Jurkat, Clone E6-1 (cell line): ENCODE results near the gene QSOX1.

Source experiments
- DNase-seq: peaks from one replicate; pipeline ENCODE4 v3.0.0-alpha.2; 2011; ENCODE audit warnings: low read depth, low spot score
- H3K4me3 ChIP-seq: 2 replicates; pipeline ENCODE4 v1.5.1; 2011; ENCODE audit warnings: mild to moderate bottlenecking, low read length, control low read depth, moderate library complexity

The QSOX1 gene

GRCh38 chr1:180228648-180229482 lies 74.2 kb downstream of the QSOX1 start:
- no peak overlapping the region for H3K4me3 ChIP-seq
- no peak for DNase-seq

GRCh38 chr1:180229483-180230415 lies 75.1 kb downstream of the QSOX1 start, which contains the start of gene LHX4:
LHX4 (plus strand) TSS chr1:180230264; CDS start chr1:180230530, 266 bp downstream.
- peak within 1 kb of the TSS; percentile 57 for H3K4me3 ChIP-seq
- DNase-seq, result no peak

DNA sequence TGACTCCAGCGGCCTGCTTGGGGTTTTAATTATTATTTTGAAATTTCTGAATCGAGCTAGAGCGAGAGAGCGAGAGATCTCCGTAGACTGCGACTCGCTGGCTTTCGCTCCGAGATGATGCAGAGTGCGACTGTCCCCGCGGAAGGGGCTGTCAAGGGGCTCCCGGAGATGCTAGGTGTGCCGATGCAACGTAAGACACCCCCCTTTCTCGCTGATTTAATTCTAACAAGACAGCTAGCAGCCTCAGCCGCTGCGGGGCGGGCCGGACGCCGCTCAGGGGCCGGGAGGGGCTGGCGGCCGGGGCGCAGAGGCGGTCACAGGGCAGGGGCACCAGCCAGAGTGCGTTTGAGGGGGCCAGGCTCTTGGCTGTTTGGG lies 75.7 kb downstream of the QSOX1 start:
- peak overlapping the region; percentile 57 for H3K4me3 ChIP-seq
- DNase-seq, result no peak

- DNase-seq, result no peak
- H3K4me3 ChIP-seq, result peak overlapping the region; percentile 57
Observed at GRCh38 chr1:180230791-180231505, 76.3 kb downstream of the QSOX1 start.

- peak overlapping the region; percentile 57 for H3K4me3 ChIP-seq
- DNase-seq, result peak; percentile 63
Observed at GRCh38 chr1:180231506-180231921, 76.8 kb downstream of the QSOX1 start.

DNA sequence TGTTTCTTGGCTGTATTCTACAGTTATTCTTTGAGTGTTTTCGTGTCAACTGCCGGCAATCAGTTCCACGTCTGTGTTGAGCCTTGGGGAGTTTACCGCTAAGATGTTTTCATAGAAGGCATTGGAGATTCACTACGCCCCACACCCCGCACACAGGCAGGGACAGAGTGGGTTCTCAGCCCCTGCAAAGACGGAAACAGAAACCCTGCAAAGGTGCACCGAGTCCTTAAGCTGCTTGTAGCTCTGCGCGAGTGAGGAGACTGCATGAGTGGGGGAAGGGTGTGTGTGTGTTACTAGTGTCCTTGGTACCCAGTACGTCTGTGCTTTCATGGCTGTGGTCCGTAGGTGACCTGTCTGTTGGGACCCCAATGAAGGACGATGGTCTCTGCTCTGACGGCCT lies 77.3 kb downstream of the QSOX1 start:
- H3K4me3 ChIP-seq, result peak overlapping the region; percentile 57
- no peak for DNase-seq

DNA sequence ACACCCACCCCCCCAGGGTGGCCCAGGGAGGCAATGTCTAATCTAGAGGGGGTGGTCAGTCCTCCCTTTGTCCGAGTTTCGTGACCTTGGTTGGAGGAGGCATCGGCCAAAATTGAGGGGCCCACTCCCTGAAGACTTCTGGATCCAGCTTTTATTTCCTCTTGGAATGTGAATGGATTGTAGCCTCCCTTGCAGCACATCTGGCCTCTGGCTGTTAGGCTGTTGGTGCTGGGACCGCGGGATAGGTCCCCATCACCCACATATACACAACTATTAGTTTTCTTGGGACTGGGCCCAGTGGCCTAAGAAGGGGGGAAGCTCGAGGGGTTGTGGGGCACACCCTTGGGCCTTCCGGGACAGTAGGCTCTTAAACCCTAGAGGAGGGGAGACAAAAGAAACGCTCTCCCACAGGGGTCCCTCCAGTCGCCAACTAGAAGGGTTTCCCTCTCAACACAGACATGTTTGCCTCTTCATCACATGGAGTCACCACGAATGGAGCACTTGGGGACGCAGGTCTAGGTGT lies 77.9 kb downstream of the QSOX1 start:
- no peak for DNase-seq
- no peak overlapping the region for H3K4me3 ChIP-seq

- H3K4me3 ChIP-seq, result no peak overlapping the region
- no peak for DNase-seq
Observed at GRCh38 chr1:180233191-180234011, 78.7 kb downstream of the QSOX1 start.

- no peak overlapping the region for H3K4me3 ChIP-seq
- DNase-seq, result no peak
Observed at GRCh38 chr1:180234369-180235076, 79.9 kb downstream of the QSOX1 start.

DNA sequence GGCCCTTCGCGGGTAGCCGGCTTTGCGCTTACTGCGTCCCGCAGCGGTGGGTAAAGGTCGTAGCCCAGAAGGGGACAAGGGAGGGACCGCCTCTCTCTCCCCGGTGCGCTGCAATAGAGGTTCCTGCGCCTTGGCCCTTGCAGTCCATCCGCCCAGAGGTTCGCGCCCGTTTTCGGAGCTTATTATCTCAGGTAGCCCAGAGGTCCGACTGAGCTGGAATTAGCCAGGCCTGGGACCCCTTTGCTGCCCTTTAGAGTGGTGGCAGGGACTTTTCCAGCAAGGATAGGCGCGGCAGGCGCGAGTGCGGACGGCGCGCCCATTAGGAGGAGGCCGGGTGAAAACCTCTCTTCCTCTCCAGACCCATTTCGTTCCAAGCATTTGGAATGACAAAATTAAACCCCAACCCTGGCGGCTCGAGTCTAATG lies 80.4 kb downstream of the QSOX1 start:
- H3K4me3 ChIP-seq, result no peak overlapping the region
- no peak for DNase-seq

- no peak overlapping the region for H3K4me3 ChIP-seq
- no peak for DNase-seq
Observed at GRCh38 chr1:180235502-180236239, 81.0 kb downstream of the QSOX1 start.

- H3K4me3 ChIP-seq, result no peak overlapping the region
- DNase-seq, result no peak
Observed at GRCh38 chr1:180236698-180237509, 82.2 kb downstream of the QSOX1 start.

DNA sequence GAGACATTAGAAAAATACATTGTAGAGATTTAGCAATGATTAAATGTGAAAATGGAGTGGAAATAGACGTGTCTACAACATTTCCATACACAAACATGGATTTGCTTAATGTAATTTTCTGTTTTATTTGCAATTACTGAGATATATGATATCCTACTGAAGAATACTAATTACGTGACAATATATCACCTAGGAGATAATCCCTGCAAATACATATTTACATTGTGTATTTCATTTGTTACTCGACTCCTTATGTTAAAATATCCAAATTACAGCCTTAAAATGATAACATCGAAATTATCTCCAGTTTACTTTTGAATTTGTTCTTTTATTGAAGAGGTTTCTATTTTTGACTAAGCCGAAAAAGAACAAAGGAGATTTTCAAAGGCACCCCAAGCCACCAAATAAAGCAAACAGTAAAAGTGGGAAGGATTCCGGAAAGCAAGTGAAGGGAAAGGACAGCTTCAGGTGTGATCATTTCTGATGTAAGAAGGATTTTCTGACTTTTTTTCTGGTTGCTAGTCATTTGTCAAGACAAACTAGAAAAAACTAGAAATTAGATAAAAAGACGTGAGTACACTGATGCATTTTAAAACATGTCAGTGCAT lies 83.3 kb downstream of the QSOX1 start:
- no peak overlapping the region for H3K4me3 ChIP-seq
- DNase-seq, result no peak

- no peak for DNase-seq
- H3K4me3 ChIP-seq, result no peak overlapping the region
Observed at GRCh38 chr1:180238675-180239074, 84.0 kb downstream of the QSOX1 start.

DNA sequence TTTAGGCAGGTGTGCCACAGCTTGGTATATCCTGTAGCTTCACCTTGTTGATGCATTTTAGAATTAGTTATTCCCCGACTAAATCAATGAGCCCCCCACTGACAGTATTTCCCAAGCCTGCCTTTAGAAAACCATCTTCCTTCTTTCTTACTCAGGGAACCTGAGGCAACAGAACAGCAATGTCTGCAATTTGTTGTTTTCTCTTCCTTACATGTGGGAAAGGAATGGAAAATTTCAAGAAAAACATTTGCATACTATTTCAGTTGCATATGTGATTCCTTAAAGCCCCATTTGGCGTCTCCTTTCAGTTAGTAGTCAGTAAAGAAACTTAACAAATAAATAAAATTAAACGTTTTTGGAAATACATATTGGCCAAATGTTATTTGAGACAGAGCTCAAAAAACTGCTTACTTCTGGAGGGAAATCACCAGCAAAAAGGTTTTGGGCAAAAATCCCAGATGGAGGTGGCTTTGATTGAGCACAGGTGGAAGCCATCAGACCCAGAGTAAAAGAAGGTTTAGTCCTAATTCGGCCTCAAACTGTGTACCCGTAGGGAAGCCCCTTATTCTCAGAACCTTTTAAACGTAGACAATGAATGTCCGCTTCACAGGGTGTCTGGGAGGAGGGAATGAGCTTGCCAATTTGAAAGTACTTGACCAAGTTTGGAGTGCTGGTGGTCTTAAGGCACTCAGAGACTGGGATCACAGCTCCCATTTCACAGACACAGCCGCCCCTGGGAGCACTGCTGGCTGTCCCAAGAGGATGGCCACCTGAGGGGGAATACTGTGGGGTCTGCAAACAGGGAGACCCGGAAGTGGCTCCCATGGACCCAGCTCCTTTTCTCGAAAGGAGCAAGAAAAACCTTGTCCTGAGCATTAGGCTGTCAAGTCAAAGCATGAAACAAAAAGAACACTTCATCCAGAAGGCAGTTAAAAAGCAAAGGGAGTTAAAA lies 84.8 kb downstream of the QSOX1 start:
- no peak overlapping the region for H3K4me3 ChIP-seq
- DNase-seq, result no peak
